GM23338 (cell line): ENCODE measurements around the gene SLX4. TPM values are rescaled to one million over a fixed set of nuclear protein-coding genes. Genes with fewer than 3 reads are reported as not detected.

Source experiments
- ATAC-seq: fragments of 200-7000 bp; cut with Tn5 transposase; 3 replicates; pipeline ENCODE4 v1.9.1; 2020
- DNase-seq: peaks from one replicate; pipeline ENCODE4 v3.0.0-alpha.2; 2015; ENCODE audit warnings: low spot score
- H2AFZ ChIP-seq: fragments of 200-600 bp; sonication (generic); 2 replicates; pipeline ENCODE4 v1.8.0; 2016; ENCODE audit warnings: antibody characterized with exemption, mild to moderate bottlenecking, moderate library complexity
- H3F3A ChIP-seq: fragments of 200-600 bp; sonication (generic); replicated peaks from 2 replicates; pipeline ENCODE4 v1.8.0; 2017; ENCODE audit warnings: antibody characterized with exemption, mixed run types, low read depth
- H3K27ac ChIP-seq: fragments of 200-600 bp; sonication (generic); 2 replicates; pipeline ENCODE4 v1.6.1; 2016; ENCODE audit warnings: low read depth
- H3K27me3 ChIP-seq: fragments of 200-600 bp; sonication (generic); 2 replicates; pipeline ENCODE4 v1.8.0; 2016; ENCODE audit warnings: mild to moderate bottlenecking, mixed run types, moderate library complexity; ENCODE audit not compliant: insufficient read depth
- H3K36me3 ChIP-seq: fragments of 200-600 bp; sonication (generic); 2 replicates; pipeline ENCODE4 v1.8.0; 2016; ENCODE audit warnings: mild to moderate bottlenecking; ENCODE audit not compliant: insufficient read depth
- H3K4me1 ChIP-seq: fragments of 200-600 bp; sonication (generic); 2 replicates; pipeline ENCODE4 v1.8.0; 2016; ENCODE audit warnings: mild to moderate bottlenecking, moderate library complexity; ENCODE audit not compliant: insufficient read depth
- H3K4me2 ChIP-seq: fragments of 200-600 bp; sonication (generic); 2 replicates; pipeline ENCODE4 v1.7.1; 2017; ENCODE audit warnings: mixed run types
- H3K4me3 ChIP-seq: fragments of 200-600 bp; sonication (generic); 2 replicates; pipeline ENCODE4 v1.6.1; 2016; ENCODE audit warnings: mixed run types
- H3K79me2 ChIP-seq: fragments of 200-600 bp; sonication (generic); replicated peaks from 2 replicates; pipeline ENCODE4 v1.8.0; 2017; ENCODE audit warnings: mild to moderate bottlenecking; ENCODE audit not compliant: insufficient read depth
- H3K9me2 ChIP-seq: fragments of 200-600 bp; sonication (generic); 2 replicates; pipeline ENCODE4 v1.8.0; 2017; ENCODE audit not compliant: insufficient read depth
- H4K20me1 ChIP-seq: fragments of 200-600 bp; sonication (generic); replicated peaks from 2 replicates; pipeline ENCODE4 v1.8.0; 2017; ENCODE audit warnings: mild to moderate bottlenecking; ENCODE audit not compliant: insufficient read depth
- H3K27ac Mint-ChIP-seq: 2 replicates; pipeline ENCODE4 v1.8.0; 2020; ENCODE audit warnings: inconsistent platforms, mild to moderate bottlenecking, moderate library complexity, mixed read lengths
- H3K27me3 Mint-ChIP-seq: 3 replicates; pipeline ENCODE4 v1.8.0; 2022; ENCODE audit warnings: low read depth, mild to moderate bottlenecking, moderate library complexity, mixed read lengths, inconsistent platforms; ENCODE audit not compliant: insufficient read depth, poor library complexity
- H3K36me3 Mint-ChIP-seq: 3 replicates; pipeline ENCODE4 v1.8.0; 2021; ENCODE audit warnings: low read depth, mild to moderate bottlenecking, inconsistent platforms, moderate library complexity, mixed read lengths
- H3K4me1 Mint-ChIP-seq: 3 replicates; pipeline ENCODE4 v1.8.0; 2020; ENCODE audit warnings: mild to moderate bottlenecking, inconsistent platforms, mixed read lengths
- H3K4me3 Mint-ChIP-seq: 3 replicates; pipeline ENCODE4 v1.8.0; 2021; ENCODE audit warnings: moderate library complexity, mild to moderate bottlenecking, inconsistent platforms, mixed read lengths
- H3K9me3 Mint-ChIP-seq: 3 replicates; pipeline ENCODE4 v1.8.0; 2020; ENCODE audit warnings: moderate library complexity, mild to moderate bottlenecking, inconsistent platforms, mixed read lengths
- CREB1 ChIP-seq: fragments of 250-450 bp; sonication (Bioruptor Pico); IDR thresholded peaks from 2 replicates; pipeline ENCODE4 v1.5.0; 2020; ENCODE audit warnings: low read depth, mild to moderate bottlenecking, moderate library complexity
- ETS1 ChIP-seq: IDR thresholded peaks from 2 replicates; pipeline ENCODE4 v1.6.1; 2016; ENCODE audit warnings: antibody characterized with exemption
- EZH2 ChIP-seq: fragments of 200-600 bp; sonication (generic); IDR thresholded peaks from one replicate; pipeline ENCODE4 v1.8.0; 2017; ENCODE audit warnings: antibody characterized with exemption, mild to moderate bottlenecking, low read depth; ENCODE audit not compliant: unreplicated experiment
- EZH2phosphoT487 ChIP-seq: fragments of 200-600 bp; sonication (generic); IDR thresholded peaks from one replicate; pipeline ENCODE4 v1.8.1; 2018; ENCODE audit warnings: antibody characterized with exemption; ENCODE audit not compliant: unreplicated experiment
- JUNB ChIP-seq: IDR thresholded peaks from one replicate; pipeline ENCODE4 v1.6.1; 2016; ENCODE audit warnings: antibody characterized with exemption; ENCODE audit not compliant: unreplicated experiment
- NANOG ChIP-seq: IDR thresholded peaks from 2 replicates; pipeline ENCODE4 v1.6.1; 2016; ENCODE audit warnings: antibody characterized with exemption, borderline replicate concordance
- POLR2AphosphoS5 ChIP-seq: IDR thresholded peaks from 2 replicates; pipeline ENCODE4 v1.6.1; 2016; ENCODE audit warnings: antibody characterized with exemption, low read depth
- STAT1 ChIP-seq: IDR thresholded peaks from one replicate; pipeline ENCODE4 v1.6.1; 2016; ENCODE audit warnings: antibody characterized with exemption; ENCODE audit not compliant: unreplicated experiment
- ZNF114 ChIP-seq: fragments of 250-450 bp; sonication (Bioruptor Pico); IDR thresholded peaks from 2 replicates; pipeline ENCODE4 v1.5.0; 2020; ENCODE audit warnings: mild to moderate bottlenecking, moderate library complexity
- ZNF331 ChIP-seq: fragments of 250-450 bp; sonication (Bioruptor Pico); IDR thresholded peaks from 2 replicates; pipeline ENCODE4 v1.5.0; 2020; ENCODE audit warnings: low read depth, mild to moderate bottlenecking, moderate library complexity
- polyA plus RNA-seq: library from polyadenylated mRNA; unstranded; fragments of >200 nt; fragmentation: Nextera tagmentation; extraction: Ambion mirVana; gene quantifications from 2 replicates; pipeline ENCODE4 v1.2.1, GENCODE V29; 2016
- total RNA-seq: library from RNA; depleted of rRNA; stranded (reverse); fragments of >200 nt; shearing (Covaris generic); gene quantifications from 2 replicates; pipeline ENCODE4 v1.2.3, GENCODE V29; 2014
- TF ChIP-seq, protein P1 (sequence below): IDR thresholded peaks from one replicate; pipeline ENCODE4 v1.6.1; 2018; ENCODE audit warnings: antibody characterized with exemption; ENCODE audit not compliant: unreplicated experiment
- TF ChIP-seq, protein P2 (sequence below), 2 experiments: fragments of 200-600 bp in 1 of 2; sonication (generic) in 1 of 2; conservative IDR thresholded peaks; 2 replicates each; pipeline versions ENCODE4 v1.5.1 to v1.6.1; 2016 to 2017; ENCODE audit warnings: antibody characterized with exemption in 2 of 2, low read depth in 2 of 2, mild to moderate bottlenecking in 2 of 2, moderate library complexity in 1 of 2
- TF ChIP-seq, protein P3 (sequence below): fragments of 250-450 bp; sonication (Bioruptor Pico); IDR thresholded peaks from 2 replicates; pipeline ENCODE4 v1.5.0; 2020; ENCODE audit warnings: mild to moderate bottlenecking, moderate library complexity

The SLX4 gene
- total and polyA plus RNA-seq, 2 experiments from 2014 or later = 3.0 to 15.2 TPM

DNA sequence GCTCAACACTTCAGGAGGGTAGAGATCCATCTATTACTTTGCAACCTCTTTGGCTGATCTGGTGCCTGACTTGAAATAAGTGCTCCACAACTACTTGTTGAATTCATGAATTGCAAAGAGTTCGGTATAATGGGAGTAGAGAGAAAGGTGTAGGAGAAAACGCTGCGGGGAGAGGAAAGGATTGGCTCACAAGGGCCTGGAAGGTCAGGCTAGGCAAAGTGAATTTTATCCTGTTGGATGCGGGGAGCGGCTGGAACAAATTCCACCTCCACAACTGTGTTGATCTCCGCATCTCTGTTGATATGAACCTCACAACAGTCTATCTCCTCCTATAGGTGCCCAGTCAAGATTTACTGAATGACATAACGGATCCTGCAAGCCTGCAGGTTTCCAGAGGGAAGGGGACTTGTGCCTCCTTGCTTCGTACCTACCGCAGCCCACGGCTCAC is 684 bp downstream of the SLX4 start:
- Histone ChIP-seq H3K4me2 (peak overlapping the region; percentile 96), H3K9me2 (no peaks in the 10 kb centered on the region), H3K27me3 (no peaks in the 10 kb centered on the region), H3K4me1 (peaks cover 6% of the 10 kb centered on the region), H3K4me3 (peak overlapping the region; percentile 98), H3F3A (peaks cover 16% of the 10 kb centered on the region; the same call in 1 of the 2 replicates), H3K36me3 (no peaks in the 10 kb centered on the region), H3K79me2 (peaks cover 38% of the 10 kb centered on the region), H4K20me1 (0 out of 2 replicates have a peak, but pooled peaks cover 9% of the 10 kb centered on the region), H2AFZ (peak overlapping the region; percentile 97), H3K27ac (no peak overlapping the region)
- H3K4me3 Mint-ChIP-seq = peak overlapping the region; percentile 96
- peaks cover 6% of the 10 kb centered on the region for H3K27me3 Mint-ChIP-seq
- DNase-seq (peak; percentile 8), ATAC-seq (peak; percentile 61)
- no peak for TF ChIP-seq POLR2AphosphoS5
- TF ChIP-seq, protein P1, sequence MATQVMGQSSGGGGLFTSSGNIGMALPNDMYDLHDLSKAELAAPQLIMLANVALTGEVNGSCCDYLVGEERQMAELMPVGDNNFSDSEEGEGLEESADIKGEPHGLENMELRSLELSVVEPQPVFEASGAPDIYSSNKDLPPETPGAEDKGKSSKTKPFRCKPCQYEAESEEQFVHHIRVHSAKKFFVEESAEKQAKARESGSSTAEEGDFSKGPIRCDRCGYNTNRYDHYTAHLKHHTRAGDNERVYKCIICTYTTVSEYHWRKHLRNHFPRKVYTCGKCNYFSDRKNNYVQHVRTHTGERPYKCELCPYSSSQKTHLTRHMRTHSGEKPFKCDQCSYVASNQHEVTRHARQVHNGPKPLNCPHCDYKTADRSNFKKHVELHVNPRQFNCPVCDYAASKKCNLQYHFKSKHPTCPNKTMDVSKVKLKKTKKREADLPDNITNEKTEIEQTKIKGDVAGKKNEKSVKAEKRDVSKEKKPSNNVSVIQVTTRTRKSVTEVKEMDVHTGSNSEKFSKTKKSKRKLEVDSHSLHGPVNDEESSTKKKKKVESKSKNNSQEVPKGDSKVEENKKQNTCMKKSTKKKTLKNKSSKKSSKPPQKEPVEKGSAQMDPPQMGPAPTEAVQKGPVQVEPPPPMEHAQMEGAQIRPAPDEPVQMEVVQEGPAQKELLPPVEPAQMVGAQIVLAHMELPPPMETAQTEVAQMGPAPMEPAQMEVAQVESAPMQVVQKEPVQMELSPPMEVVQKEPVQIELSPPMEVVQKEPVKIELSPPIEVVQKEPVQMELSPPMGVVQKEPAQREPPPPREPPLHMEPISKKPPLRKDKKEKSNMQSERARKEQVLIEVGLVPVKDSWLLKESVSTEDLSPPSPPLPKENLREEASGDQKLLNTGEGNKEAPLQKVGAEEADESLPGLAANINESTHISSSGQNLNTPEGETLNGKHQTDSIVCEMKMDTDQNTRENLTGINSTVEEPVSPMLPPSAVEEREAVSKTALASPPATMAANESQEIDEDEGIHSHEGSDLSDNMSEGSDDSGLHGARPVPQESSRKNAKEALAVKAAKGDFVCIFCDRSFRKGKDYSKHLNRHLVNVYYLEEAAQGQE = no peak
- TF ChIP-seq EZH2 = no peak
- no peak for TF ChIP-seq EZH2phosphoT487
- TF ChIP-seq, protein P2, sequence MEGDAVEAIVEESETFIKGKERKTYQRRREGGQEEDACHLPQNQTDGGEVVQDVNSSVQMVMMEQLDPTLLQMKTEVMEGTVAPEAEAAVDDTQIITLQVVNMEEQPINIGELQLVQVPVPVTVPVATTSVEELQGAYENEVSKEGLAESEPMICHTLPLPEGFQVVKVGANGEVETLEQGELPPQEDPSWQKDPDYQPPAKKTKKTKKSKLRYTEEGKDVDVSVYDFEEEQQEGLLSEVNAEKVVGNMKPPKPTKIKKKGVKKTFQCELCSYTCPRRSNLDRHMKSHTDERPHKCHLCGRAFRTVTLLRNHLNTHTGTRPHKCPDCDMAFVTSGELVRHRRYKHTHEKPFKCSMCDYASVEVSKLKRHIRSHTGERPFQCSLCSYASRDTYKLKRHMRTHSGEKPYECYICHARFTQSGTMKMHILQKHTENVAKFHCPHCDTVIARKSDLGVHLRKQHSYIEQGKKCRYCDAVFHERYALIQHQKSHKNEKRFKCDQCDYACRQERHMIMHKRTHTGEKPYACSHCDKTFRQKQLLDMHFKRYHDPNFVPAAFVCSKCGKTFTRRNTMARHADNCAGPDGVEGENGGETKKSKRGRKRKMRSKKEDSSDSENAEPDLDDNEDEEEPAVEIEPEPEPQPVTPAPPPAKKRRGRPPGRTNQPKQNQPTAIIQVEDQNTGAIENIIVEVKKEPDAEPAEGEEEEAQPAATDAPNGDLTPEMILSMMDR (conservative IDR thresholded peaks at IDR 0.05; ENCODE audit: low read depth in 2 of 2) = no peak
- TF ChIP-seq CREB1 (CRISPR knock-in tag) = no peak
- no peak for TF ChIP-seq ZNF114
- no peak for TF ChIP-seq ZNF331 (CRISPR knock-in tag)
- no peak for TF ChIP-seq ETS1
- TF ChIP-seq STAT1 = no peak
- TF ChIP-seq JUNB = no peak
- TF ChIP-seq, protein P3, sequence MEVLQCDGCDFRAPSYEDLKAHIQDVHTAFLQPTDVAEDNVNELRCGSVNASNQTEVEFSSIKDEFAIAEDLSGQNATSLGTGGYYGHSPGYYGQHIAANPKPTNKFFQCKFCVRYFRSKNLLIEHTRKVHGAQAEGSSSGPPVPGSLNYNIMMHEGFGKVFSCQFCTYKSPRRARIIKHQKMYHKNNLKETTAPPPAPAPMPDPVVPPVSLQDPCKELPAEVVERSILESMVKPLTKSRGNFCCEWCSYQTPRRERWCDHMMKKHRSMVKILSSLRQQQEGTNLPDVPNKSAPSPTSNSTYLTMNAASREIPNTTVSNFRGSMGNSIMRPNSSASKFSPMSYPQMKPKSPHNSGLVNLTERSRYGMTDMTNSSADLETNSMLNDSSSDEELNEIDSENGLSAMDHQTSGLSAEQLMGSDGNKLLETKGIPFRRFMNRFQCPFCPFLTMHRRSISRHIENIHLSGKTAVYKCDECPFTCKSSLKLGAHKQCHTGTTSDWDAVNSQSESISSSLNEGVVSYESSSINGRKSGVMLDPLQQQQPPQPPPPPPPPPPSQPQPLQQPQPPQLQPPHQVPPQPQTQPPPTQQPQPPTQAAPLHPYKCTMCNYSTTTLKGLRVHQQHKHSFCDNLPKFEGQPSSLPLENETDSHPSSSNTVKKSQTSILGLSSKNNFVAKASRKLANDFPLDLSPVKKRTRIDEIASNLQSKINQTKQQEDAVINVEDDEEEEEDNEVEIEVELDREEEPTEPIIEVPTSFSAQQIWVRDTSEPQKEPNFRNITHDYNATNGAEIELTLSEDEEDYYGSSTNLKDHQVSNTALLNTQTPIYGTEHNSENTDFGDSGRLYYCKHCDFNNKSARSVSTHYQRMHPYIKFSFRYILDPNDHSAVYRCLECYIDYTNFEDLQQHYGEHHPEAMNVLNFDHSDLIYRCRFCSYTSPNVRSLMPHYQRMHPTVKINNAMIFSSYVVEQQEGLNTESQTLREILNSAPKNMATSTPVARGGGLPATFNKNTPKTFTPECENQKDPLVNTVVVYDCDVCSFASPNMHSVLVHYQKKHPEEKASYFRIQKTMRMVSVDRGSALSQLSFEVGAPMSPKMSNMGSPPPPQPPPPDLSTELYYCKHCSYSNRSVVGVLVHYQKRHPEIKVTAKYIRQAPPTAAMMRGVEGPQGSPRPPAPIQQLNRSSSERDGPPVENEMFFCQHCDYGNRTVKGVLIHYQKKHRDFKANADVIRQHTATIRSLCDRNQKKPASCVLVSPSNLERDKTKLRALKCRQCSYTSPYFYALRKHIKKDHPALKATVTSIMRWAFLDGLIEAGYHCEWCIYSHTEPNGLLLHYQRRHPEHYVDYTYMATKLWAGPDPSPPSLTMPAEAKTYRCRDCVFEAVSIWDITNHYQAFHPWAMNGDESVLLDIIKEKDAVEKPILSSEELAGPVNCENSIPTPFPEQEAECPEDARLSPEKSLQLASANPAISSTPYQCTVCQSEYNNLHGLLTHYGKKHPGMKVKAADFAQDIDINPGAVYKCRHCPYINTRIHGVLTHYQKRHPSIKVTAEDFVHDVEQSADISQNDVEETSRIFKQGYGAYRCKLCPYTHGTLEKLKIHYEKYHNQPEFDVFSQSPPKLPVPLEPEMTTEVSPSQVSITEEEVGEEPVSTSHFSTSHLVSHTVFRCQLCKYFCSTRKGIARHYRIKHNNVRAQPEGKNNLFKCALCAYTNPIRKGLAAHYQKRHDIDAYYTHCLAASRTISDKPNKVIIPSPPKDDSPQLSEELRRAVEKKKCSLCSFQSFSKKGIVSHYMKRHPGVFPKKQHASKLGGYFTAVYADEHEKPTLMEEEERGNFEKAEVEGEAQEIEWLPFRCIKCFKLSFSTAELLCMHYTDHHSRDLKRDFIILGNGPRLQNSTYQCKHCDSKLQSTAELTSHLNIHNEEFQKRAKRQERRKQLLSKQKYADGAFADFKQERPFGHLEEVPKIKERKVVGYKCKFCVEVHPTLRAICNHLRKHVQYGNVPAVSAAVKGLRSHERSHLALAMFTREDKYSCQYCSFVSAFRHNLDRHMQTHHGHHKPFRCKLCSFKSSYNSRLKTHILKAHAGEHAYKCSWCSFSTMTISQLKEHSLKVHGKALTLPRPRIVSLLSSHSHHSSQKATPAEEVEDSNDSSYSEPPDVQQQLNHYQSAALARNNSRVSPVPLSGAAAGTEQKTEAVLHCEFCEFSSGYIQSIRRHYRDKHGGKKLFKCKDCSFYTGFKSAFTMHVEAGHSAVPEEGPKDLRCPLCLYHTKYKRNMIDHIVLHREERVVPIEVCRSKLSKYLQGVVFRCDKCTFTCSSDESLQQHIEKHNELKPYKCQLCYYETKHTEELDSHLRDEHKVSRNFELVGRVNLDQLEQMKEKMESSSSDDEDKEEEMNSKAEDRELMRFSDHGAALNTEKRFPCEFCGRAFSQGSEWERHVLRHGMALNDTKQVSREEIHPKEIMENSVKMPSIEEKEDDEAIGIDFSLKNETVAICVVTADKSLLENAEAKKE (CRISPR knock-in tag) = no peak
- no peak for TF ChIP-seq NANOG
- H3K36me3 Mint-ChIP-seq = peaks cover 15% of the 10 kb centered on the region
- H3K27ac Mint-ChIP-seq = no peak overlapping the region
- H3K9me3 Mint-ChIP-seq = no peaks in the 10 kb centered on the region
- peaks cover 21% of the 10 kb centered on the region for H3K4me1 Mint-ChIP-seq
